K562 (cell line): Measurements from ENCODE around the gene HSD3B7. TPM values are rescaled to one million over a fixed set of nuclear protein-coding genes. Genes with fewer than 3 reads are reported as not detected.

Source experiments
- CBX5 ChIP-seq: IDR thresholded peaks from 2 replicates; pipeline ENCODE4 v1.6.1; 2014; ENCODE audit warnings: low read depth, borderline replicate concordance
- DPF2 ChIP-seq: fragments of 450-650 bp; IDR thresholded peaks from 2 replicates; pipeline ENCODE4 v1.6.1; 2016
- FOS ChIP-seq: IDR thresholded peaks from 3 replicates; pipeline ENCODE4 v1.6.1; 2011; ENCODE audit not compliant: insufficient read length; ENCODE audit errors: extremely low read depth
- TCF7 ChIP-seq: sonication (generic); IDR thresholded peaks from 2 replicates; pipeline ENCODE4 v1.6.1; 2016; ENCODE audit warnings: antibody characterized with exemption, borderline replicate concordance
- TOE1 ChIP-seq, 2 experiments: fragments of 450-650 bp in 1 of 2; sonication (generic) in 1 of 2; formaldehyde crosslinking in 1 of 2; IDR thresholded peaks; 2 replicates each; pipeline versions ENCODE4 v1.7.1 to v1.8.0; 2016 to 2022; ENCODE audit warnings: borderline replicate concordance in 2 of 2, mild to moderate bottlenecking in 2 of 2, antibody characterized with exemption in 1 of 2, inconsistent platforms in 1 of 2, low read depth in 1 of 2, missing genetic modification reagents in 1 of 2, moderate library complexity in 1 of 2
- ZBTB17 ChIP-seq: fragments of 450-650 bp; formaldehyde crosslinking; IDR thresholded peaks from 2 replicates; pipeline ENCODE4 v1.4.0; 2020; ENCODE audit warnings: mild to moderate bottlenecking
- ZFPM2 ChIP-seq: fragments of 250-450 bp; sonication (Bioruptor Pico); IDR thresholded peaks from 2 replicates; pipeline ENCODE4 v1.5.1; 2022; ENCODE audit warnings: mild to moderate bottlenecking
- ZNF12 ChIP-seq: sonication (generic); formaldehyde crosslinking; IDR thresholded peaks from 2 replicates; pipeline ENCODE4 v1.4.0; 2020; ENCODE audit warnings: mild to moderate bottlenecking, missing genetic modification reagents
- ZNF24 ChIP-seq: fragments of 450-650 bp; IDR thresholded peaks from 2 replicates; pipeline ENCODE4 v1.6.1; 2016
- polyA plus RNA-seq, 8 experiments: library from polyadenylated mRNA; depleted of rRNA in 4 of 8; stranded (reverse) in 5 of 8; unstranded in 3 of 8; fragments of >200 nt; fragmentation: Nextera tagmentation in 2 of 8; fragmentation: Illumina TruSeq in 1 of 8; extraction: Ambion mirVana in 2 of 8; extraction: Trizol in 1 of 8; gene quantifications; 2 replicates each; pipeline versions ENCODE4 v1.2.1 to v1.2.3, GENCODE V29; 2011 to 2014; ENCODE audit warnings: inconsistent platforms in 1 of 8, missing spikeins in 1 of 8
- total RNA-seq, 7 experiments: library from RNA; depleted of rRNA in 6 of 7; stranded (reverse); fragments of >200 nt in 6 of 7; fragmentation: Illumina TruSeq in 2 of 7; extraction: Trizol in 2 of 7; gene quantifications; 2 replicates each; pipeline versions ENCODE4 v1.2.1 to v1.2.3, GENCODE V29; 2011 to 2021; ENCODE audit warnings: low replicate concordance in 1 of 7
- TF ChIP-seq, protein P1 (sequence below): sonication (generic); formaldehyde crosslinking; IDR thresholded peaks from 2 replicates; pipeline ENCODE4 v1.8.0; 2023; ENCODE audit warnings: missing genetic modification reagents, mild to moderate bottlenecking, borderline replicate concordance
- TF ChIP-seq, protein P2 (sequence below): sonication (generic); formaldehyde crosslinking; IDR thresholded peaks from 2 replicates; pipeline ENCODE4 v1.9.0; 2022; ENCODE audit warnings: mild to moderate bottlenecking, missing genetic modification reagents
- TF ChIP-seq, protein P3 (sequence below): fragments of 450-650 bp; IDR thresholded peaks from 2 replicates; pipeline ENCODE4 v1.6.1; 2016; ENCODE audit warnings: antibody characterized with exemption

The HSD3B7 gene
- total and polyA plus RNA-seq, 9 of the 15 experiments (the other 6 are each of a cell fraction or from before 2014, with no cell fraction given), result 5.4 to 49.1 (median 23.0) TPM

DNA sequence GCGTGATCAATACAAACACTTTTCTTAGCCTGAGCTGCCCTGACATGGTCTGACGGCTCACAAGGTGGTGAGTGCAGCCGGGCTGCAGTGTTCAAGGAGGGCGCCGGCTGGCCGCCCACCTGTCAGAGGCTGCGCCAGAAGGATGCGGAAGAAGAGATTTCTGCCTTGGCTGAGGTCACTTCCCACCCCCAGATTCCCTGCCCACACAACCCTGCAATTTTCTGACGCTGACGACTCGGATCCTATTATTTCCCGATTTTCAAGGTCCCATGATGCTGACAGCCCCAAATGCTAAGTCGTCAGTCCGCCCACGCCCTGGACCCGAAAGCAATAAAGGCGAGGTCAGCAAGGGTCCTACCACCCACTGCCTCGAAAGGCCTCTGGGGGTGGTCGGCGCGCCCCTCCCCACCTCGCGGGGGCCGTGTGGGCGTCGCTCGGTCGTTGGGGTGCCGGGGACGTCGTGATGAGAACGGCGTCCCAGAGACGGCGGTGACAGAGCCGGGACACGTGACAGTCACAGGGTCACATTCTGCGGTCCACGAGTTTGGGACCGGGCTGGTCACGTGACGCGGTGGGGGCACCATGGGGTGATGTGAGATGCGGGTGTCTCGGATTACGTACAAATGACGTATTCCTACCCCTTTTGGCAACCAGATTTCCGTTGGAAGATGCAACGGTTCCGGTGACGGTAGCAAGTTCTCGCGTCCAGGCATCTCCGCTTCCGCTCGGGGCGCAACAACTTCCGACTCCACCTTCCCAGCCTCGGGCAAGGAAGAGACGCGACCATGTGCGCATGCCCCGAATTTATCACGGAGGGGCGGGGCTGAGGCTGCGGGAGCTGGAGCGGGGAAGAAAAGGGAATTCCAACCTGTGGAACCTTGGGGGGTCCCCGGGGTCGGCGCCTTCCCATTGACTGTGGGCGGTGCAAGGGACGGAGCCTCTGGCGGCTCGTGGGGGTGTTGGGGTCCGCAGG, 48.0 kb downstream of the HSD3B7 start, which contains the start of gene STX4 (continued):
- TF ChIP-seq, protein P1, sequence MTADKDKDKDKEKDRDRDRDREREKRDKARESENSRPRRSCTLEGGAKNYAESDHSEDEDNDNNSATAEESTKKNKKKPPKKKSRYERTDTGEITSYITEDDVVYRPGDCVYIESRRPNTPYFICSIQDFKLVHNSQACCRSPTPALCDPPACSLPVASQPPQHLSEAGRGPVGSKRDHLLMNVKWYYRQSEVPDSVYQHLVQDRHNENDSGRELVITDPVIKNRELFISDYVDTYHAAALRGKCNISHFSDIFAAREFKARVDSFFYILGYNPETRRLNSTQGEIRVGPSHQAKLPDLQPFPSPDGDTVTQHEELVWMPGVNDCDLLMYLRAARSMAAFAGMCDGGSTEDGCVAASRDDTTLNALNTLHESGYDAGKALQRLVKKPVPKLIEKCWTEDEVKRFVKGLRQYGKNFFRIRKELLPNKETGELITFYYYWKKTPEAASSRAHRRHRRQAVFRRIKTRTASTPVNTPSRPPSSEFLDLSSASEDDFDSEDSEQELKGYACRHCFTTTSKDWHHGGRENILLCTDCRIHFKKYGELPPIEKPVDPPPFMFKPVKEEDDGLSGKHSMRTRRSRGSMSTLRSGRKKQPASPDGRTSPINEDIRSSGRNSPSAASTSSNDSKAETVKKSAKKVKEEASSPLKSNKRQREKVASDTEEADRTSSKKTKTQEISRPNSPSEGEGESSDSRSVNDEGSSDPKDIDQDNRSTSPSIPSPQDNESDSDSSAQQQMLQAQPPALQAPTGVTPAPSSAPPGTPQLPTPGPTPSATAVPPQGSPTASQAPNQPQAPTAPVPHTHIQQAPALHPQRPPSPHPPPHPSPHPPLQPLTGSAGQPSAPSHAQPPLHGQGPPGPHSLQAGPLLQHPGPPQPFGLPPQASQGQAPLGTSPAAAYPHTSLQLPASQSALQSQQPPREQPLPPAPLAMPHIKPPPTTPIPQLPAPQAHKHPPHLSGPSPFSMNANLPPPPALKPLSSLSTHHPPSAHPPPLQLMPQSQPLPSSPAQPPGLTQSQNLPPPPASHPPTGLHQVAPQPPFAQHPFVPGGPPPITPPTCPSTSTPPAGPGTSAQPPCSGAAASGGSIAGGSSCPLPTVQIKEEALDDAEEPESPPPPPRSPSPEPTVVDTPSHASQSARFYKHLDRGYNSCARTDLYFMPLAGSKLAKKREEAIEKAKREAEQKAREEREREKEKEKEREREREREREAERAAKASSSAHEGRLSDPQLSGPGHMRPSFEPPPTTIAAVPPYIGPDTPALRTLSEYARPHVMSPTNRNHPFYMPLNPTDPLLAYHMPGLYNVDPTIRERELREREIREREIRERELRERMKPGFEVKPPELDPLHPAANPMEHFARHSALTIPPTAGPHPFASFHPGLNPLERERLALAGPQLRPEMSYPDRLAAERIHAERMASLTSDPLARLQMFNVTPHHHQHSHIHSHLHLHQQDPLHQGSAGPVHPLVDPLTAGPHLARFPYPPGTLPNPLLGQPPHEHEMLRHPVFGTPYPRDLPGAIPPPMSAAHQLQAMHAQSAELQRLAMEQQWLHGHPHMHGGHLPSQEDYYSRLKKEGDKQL (CRISPR knock-in tag), result no peak
- TF ChIP-seq ZFPM2, result no peak
- 0 out of 2 replicates have a peak, but pooled peaks have one; percentile 57 for TF ChIP-seq DPF2
- TF ChIP-seq, protein P2, sequence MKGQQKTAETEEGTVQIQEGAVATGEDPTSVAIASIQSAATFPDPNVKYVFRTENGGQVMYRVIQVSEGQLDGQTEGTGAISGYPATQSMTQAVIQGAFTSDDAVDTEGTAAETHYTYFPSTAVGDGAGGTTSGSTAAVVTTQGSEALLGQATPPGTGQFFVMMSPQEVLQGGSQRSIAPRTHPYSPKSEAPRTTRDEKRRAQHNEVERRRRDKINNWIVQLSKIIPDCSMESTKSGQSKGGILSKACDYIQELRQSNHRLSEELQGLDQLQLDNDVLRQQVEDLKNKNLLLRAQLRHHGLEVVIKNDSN (CRISPR knock-in tag), result peak; percentile 100
- TF ChIP-seq TOE1 (IDR thresholded peaks at IDR 0.05; ENCODE audit: borderline replicate concordance), result peak; percentile 100
- peak; percentile 84; the same call in 1 of the 2 replicates for TF ChIP-seq TOE1 (CRISPR knock-in tag; IDR thresholded peaks at IDR 0.05; ENCODE audit: borderline replicate concordance, low read depth)
- peak; percentile 13 for TF ChIP-seq FOS
- TF ChIP-seq TCF7, result 0 out of 2 replicates have a peak, but pooled peaks have one; percentile 24
- no peak for TF ChIP-seq CBX5
- TF ChIP-seq, protein P3, sequence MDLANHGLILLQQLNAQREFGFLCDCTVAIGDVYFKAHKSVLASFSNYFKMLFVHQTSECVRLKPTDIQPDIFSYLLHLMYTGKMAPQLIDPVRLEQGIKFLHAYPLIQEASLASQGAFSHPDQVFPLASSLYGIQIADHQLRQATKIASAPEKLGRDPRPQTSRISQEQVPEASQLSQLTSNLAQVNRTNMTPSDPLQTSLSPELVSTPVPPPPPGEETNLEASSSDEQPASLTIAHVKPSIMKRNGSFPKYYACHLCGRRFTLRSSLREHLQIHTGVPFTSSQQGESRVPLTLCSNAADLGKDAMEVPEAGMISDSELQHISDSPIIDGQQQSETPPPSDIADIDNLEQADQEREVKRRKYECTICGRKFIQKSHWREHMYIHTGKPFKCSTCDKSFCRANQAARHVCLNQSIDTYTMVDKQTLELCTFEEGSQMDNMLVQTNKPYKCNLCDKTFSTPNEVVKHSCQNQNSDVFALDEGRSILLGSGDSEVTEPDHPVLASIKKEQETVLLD, result 0 out of 2 replicates have a peak, but pooled peaks have one; percentile 74
- TF ChIP-seq ZNF12 (CRISPR knock-in tag), result no peak
- 0 out of 2 replicates have a peak, but pooled peaks have one; percentile 7 for TF ChIP-seq ZNF24
- TF ChIP-seq ZBTB17 (CRISPR knock-in tag), result peak; percentile 81
